ENCODE results near the gene CRB3.
A peak's percentile ranks its signal among the peaks of the same experiment; 100 is the strongest.

Gene CRB3

GRCh38 chr19:6470173-6470572 is 6.1 kb downstream of the CRB3 start:
- no peak for DNase-seq
- ATAC-seq: no peak
- no peaks in the 10 kb centered on the region for H3K27me3 Mint-ChIP-seq
- no peaks in the 10 kb centered on the region for H3K4me1 Mint-ChIP-seq
- H3K27ac Mint-ChIP-seq: no peak overlapping the region
- no peaks in the 10 kb centered on the region for H3K9me3 Mint-ChIP-seq
- no peak overlapping the region for H3K4me3 Mint-ChIP-seq
- H3K36me3 Mint-ChIP-seq (ENCODE audit: low read depth): peaks cover 21% of the 10 kb centered on the region

- Mint-ChIP-seq H3K4me3 (no peak overlapping the region), H3K27ac (no peak overlapping the region), H3K4me1 (no peaks in the 10 kb centered on the region), H3K9me3 (no peaks in the 10 kb centered on the region), H3K36me3 (ENCODE audit: low read depth) (peaks cover 24% of the 10 kb centered on the region), H3K27me3 (no peaks in the 10 kb centered on the region)
- no peak for ATAC-seq
- DNase-seq: no peak
Observed at GRCh38 chr19:6471076-6471475, 7.0 kb downstream of the CRB3 start.

- H3K27ac Mint-ChIP-seq: no peak overlapping the region
- no peak overlapping the region for H3K4me3 Mint-ChIP-seq
- DNase-seq (no peak), ATAC-seq (no peak)
- H3K9me3 Mint-ChIP-seq: no peaks in the 10 kb centered on the region
- no peaks in the 10 kb centered on the region for H3K27me3 Mint-ChIP-seq
- H3K4me1 Mint-ChIP-seq: no peaks in the 10 kb centered on the region
- peaks cover 24% of the 10 kb centered on the region for H3K36me3 Mint-ChIP-seq (ENCODE audit: low read depth)
Observed at GRCh38 chr19:6472713-6473112, 8.6 kb downstream of the CRB3 start.

GRCh38 chr19:6473647-6474046 is 9.6 kb downstream of the CRB3 start:
- no peaks in the 10 kb centered on the region for H3K27me3 Mint-ChIP-seq
- DNase-seq (no peak), ATAC-seq (no peak)
- H3K4me1 Mint-ChIP-seq: no peaks in the 10 kb centered on the region
- H3K36me3 Mint-ChIP-seq (ENCODE audit: low read depth): peaks cover 21% of the 10 kb centered on the region
- no peaks in the 10 kb centered on the region for H3K9me3 Mint-ChIP-seq
- no peak overlapping the region for H3K27ac Mint-ChIP-seq
- no peak overlapping the region for H3K4me3 Mint-ChIP-seq

- H3K36me3 Mint-ChIP-seq (ENCODE audit: low read depth): peaks cover 17% of the 10 kb centered on the region
- H3K27me3 Mint-ChIP-seq: no peaks in the 10 kb centered on the region
- H3K9me3 Mint-ChIP-seq: no peaks in the 10 kb centered on the region
- ATAC-seq: no peak
- H3K4me1 Mint-ChIP-seq: peaks cover 6% of the 10 kb centered on the region
- no peak overlapping the region for H3K4me3 Mint-ChIP-seq
- DNase-seq: no peak
- no peak overlapping the region for H3K27ac Mint-ChIP-seq
Observed at GRCh38 chr19:6475321-6476108, 11.4 kb downstream of the CRB3 start.

GRCh38 chr19:6476155-6476895 is 12.3 kb downstream of the CRB3 start:
- no peaks in the 10 kb centered on the region for H3K27me3 Mint-ChIP-seq
- H3K4me3 Mint-ChIP-seq: no peak overlapping the region
- peaks cover 14% of the 10 kb centered on the region for H3K36me3 Mint-ChIP-seq (ENCODE audit: low read depth)
- H3K4me1 Mint-ChIP-seq: peaks cover 10% of the 10 kb centered on the region
- ATAC-seq (peak; percentile 66), DNase-seq (peak; percentile 72)
- no peak overlapping the region for H3K27ac Mint-ChIP-seq
- no peaks in the 10 kb centered on the region for H3K9me3 Mint-ChIP-seq

- Mint-ChIP-seq H3K9me3 (no peaks in the 10 kb centered on the region), H3K27ac (no peak overlapping the region), H3K36me3 (ENCODE audit: low read depth) (peaks cover 11% of the 10 kb centered on the region), H3K4me1 (peaks cover 15% of the 10 kb centered on the region), H3K4me3 (no peak overlapping the region), H3K27me3 (no peaks in the 10 kb centered on the region)
- ATAC-seq: no peak
- no peak for DNase-seq
Observed at GRCh38 chr19:6476896-6477431, 12.9 kb downstream of the CRB3 start.

GRCh38 chr19:6478815-6479214 is 14.7 kb downstream of the CRB3 start:
- no peak for ATAC-seq
- Mint-ChIP-seq H3K4me1 (peaks cover 26% of the 10 kb centered on the region), H3K27me3 (no peaks in the 10 kb centered on the region), H3K9me3 (no peaks in the 10 kb centered on the region), H3K4me3 (no peak overlapping the region), H3K36me3 (ENCODE audit: low read depth) (peaks cover 11% of the 10 kb centered on the region), H3K27ac (no peak overlapping the region)
- DNase-seq: no peak

- ATAC-seq: no peak
- DNase-seq: no peak
- Mint-ChIP-seq H3K36me3 (ENCODE audit: low read depth) (peaks cover 9% of the 10 kb centered on the region), H3K9me3 (no peaks in the 10 kb centered on the region), H3K4me1 (peaks cover 26% of the 10 kb centered on the region), H3K27ac (peak overlapping the region; percentile 98), H3K27me3 (no peaks in the 10 kb centered on the region), H3K4me3 (peak overlapping the region; percentile 91)
Observed at GRCh38 chr19:6479836-6480398, 15.8 kb downstream of the CRB3 start.

GRCh38 chr19:6480848-6481415 is 16.9 kb downstream of the CRB3 start:
- H3K4me3 Mint-ChIP-seq: peak overlapping the region; percentile 91
- peaks cover 8% of the 10 kb centered on the region for H3K36me3 Mint-ChIP-seq (ENCODE audit: low read depth)
- no peaks in the 10 kb centered on the region for H3K9me3 Mint-ChIP-seq
- peak overlapping the region; percentile 98 for H3K27ac Mint-ChIP-seq
- peaks cover 26% of the 10 kb centered on the region for H3K4me1 Mint-ChIP-seq
- ATAC-seq: peak; percentile 37
- no peaks in the 10 kb centered on the region for H3K27me3 Mint-ChIP-seq
- peak; percentile 31 for DNase-seq

GRCh38 chr19:6481541-6482342 is 17.7 kb downstream of the CRB3 start, which contains the start of gene DENND1C:
TSS of gene DENND1C (minus strand) at chr19:6481787. CDS start at chr19:6481695, 92 bp downstream.
- peak; percentile 75 for DNase-seq
- Mint-ChIP-seq H3K27ac (peak within 1 kb of the TSS; percentile 98), H3K4me1 (peaks cover 26% of the 10 kb centered on the region), H3K9me3 (no peaks in the 10 kb centered on the region), H3K27me3 (no peaks in the 10 kb centered on the region), H3K36me3 (ENCODE audit: low read depth) (peaks cover 4% of the 10 kb centered on the region), H3K4me3 (peak within 1 kb of the TSS; percentile 91)
- ATAC-seq: peak; percentile 82

GRCh38 chr19:6482343-6482686 is 18.2 kb downstream of the CRB3 start:
- no peak for ATAC-seq
- Mint-ChIP-seq H3K36me3 (ENCODE audit: low read depth) (peaks cover 4% of the 10 kb centered on the region), H3K9me3 (no peaks in the 10 kb centered on the region), H3K4me1 (peaks cover 26% of the 10 kb centered on the region), H3K27me3 (no peaks in the 10 kb centered on the region), H3K4me3 (peak overlapping the region; percentile 91), H3K27ac (peak overlapping the region; percentile 98)
- DNase-seq: no peak

- Mint-ChIP-seq H3K27me3 (no peaks in the 10 kb centered on the region), H3K4me1 (peaks cover 26% of the 10 kb centered on the region), H3K36me3 (ENCODE audit: low read depth) (peaks cover 4% of the 10 kb centered on the region), H3K27ac (peak overlapping the region; percentile 60), H3K9me3 (no peaks in the 10 kb centered on the region), H3K4me3 (no peak overlapping the region)
- ATAC-seq: no peak
- DNase-seq: no peak
Observed at GRCh38 chr19:6483235-6483634, 19.2 kb downstream of the CRB3 start.

- Mint-ChIP-seq H3K27ac (no peak overlapping the region), H3K4me1 (peaks cover 27% of the 10 kb centered on the region), H3K36me3 (ENCODE audit: low read depth) (peaks cover 4% of the 10 kb centered on the region), H3K4me3 (no peak overlapping the region), H3K27me3 (no peaks in the 10 kb centered on the region), H3K9me3 (no peaks in the 10 kb centered on the region)
- ATAC-seq: no peak
- DNase-seq: no peak
Observed at GRCh38 chr19:6484230-6484629, 20.2 kb downstream of the CRB3 start.

Measured in activated naive CD8-positive, alpha-beta T cell treated with anti-CD3 and anti-CD28 coated beads, Interleukin-2, amount 50 U/mL, for 24 hours (primary cell).